ENCODE data around the gene GALNT15. TPM values are rescaled to one million over a fixed set of nuclear protein-coding genes. Genes with fewer than 3 reads are reported as not detected.

Gene GALNT15, protein sequence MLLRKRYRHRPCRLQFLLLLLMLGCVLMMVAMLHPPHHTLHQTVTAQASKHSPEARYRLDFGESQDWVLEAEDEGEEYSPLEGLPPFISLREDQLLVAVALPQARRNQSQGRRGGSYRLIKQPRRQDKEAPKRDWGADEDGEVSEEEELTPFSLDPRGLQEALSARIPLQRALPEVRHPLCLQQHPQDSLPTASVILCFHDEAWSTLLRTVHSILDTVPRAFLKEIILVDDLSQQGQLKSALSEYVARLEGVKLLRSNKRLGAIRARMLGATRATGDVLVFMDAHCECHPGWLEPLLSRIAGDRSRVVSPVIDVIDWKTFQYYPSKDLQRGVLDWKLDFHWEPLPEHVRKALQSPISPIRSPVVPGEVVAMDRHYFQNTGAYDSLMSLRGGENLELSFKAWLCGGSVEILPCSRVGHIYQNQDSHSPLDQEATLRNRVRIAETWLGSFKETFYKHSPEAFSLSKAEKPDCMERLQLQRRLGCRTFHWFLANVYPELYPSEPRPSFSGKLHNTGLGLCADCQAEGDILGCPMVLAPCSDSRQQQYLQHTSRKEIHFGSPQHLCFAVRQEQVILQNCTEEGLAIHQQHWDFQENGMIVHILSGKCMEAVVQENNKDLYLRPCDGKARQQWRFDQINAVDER
- total RNA-seq = not detected

GRCh38 chr3:16174389-16174788, at the start of gene GALNT15:
Gene GALNT15, plus strand, starts transcription at chr3:16174680. Its CDS starts 472 bp downstream, at chr3:16175152.
- DNase-seq (no peak), ATAC-seq (no peak)
- Mint-ChIP-seq H3K4me1 (peaks cover 2% of the 10 kb centered on the region), H3K4me3 (no peak within 1 kb of the TSS), H3K27me3 (peaks cover 26% of the 10 kb centered on the region), H3K27ac (no peak within 1 kb of the TSS), H3K36me3 (no peaks in the 10 kb centered on the region), H3K9me3 (ENCODE audit: low read depth) (no peaks in the 10 kb centered on the region)
- CTCF ChIA-PET = no interaction called here

- no peak overlapping the region for H3K4me3 Mint-ChIP-seq
- no peaks in the 10 kb centered on the region for H3K27me3 Mint-ChIP-seq
- no peaks in the 10 kb centered on the region for H3K36me3 Mint-ChIP-seq
- CTCF ChIA-PET = no interaction called here
- no peaks in the 10 kb centered on the region for H3K9me3 Mint-ChIP-seq (ENCODE audit: low read depth)
- ATAC-seq = no peak
- H3K27ac Mint-ChIP-seq = no peak overlapping the region
- DNase-seq = no peak
- no peaks in the 10 kb centered on the region for H3K4me1 Mint-ChIP-seq
These were observed 47.8 kb upstream of the GALNT15 start for GRCh38 chr3:16126634-16127033.

- no peaks in the 10 kb centered on the region for H3K9me3 Mint-ChIP-seq (ENCODE audit: low read depth)
These were observed 47.2 kb upstream of the GALNT15 start for GRCh38 chr3:16127249-16127648.

GRCh38 chr3:16130066-16130465, 44.4 kb upstream of the GALNT15 start:
- no peaks in the 10 kb centered on the region for H3K36me3 Mint-ChIP-seq
- H3K27ac Mint-ChIP-seq = no peak overlapping the region
- H3K4me1 Mint-ChIP-seq = no peaks in the 10 kb centered on the region
- CTCF ChIA-PET = no interaction called here
- ATAC-seq (no peak), DNase-seq (no peak)
- H3K9me3 Mint-ChIP-seq (ENCODE audit: low read depth) = no peaks in the 10 kb centered on the region
- H3K4me3 Mint-ChIP-seq = no peak overlapping the region
- H3K27me3 Mint-ChIP-seq = no peaks in the 10 kb centered on the region

More at GRCh38 chr3:16127249-16127648, 47.2 kb upstream of the GALNT15 start:
- Mint-ChIP-seq H3K36me3 (no peaks in the 10 kb centered on the region), H3K4me1 (no peaks in the 10 kb centered on the region), H3K27ac (no peak overlapping the region), H3K4me3 (no peak overlapping the region), H3K27me3 (no peaks in the 10 kb centered on the region)
- DNase-seq (no peak), ATAC-seq (no peak)
- CTCF ChIA-PET = no interaction called here

GRCh38 chr3:16132190-16132589, 42.3 kb upstream of the GALNT15 start:
- no peaks in the 10 kb centered on the region for H3K4me1 Mint-ChIP-seq
- no peak overlapping the region for H3K4me3 Mint-ChIP-seq
- no peak overlapping the region for H3K27ac Mint-ChIP-seq
- H3K9me3 Mint-ChIP-seq (ENCODE audit: low read depth) = no peaks in the 10 kb centered on the region
- CTCF ChIA-PET = no interaction called here
- H3K27me3 Mint-ChIP-seq = peaks cover 3% of the 10 kb centered on the region
- no peaks in the 10 kb centered on the region for H3K36me3 Mint-ChIP-seq
- ATAC-seq = no peak
- DNase-seq = no peak

DNA sequence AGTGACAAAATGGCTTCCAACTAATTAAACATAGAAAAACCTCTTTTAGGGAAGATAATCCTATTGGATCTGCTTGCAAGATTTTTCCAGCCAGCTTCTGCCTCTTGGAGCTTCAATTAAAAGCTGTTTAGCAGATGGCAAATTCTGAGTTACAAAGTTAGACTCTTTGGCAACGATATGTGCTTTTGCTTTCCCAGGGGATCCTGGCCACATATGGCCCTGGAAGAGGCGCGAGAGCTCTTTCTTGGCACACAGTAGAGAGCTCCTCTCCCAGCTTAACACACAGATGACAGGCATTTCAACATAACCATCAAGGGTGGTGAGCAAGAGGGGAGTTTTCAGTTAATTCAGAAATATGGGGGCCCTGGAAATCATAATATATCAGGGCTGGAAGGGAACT, 41.6 kb upstream of the GALNT15 start:
- Mint-ChIP-seq H3K4me3 (no peak overlapping the region), H3K4me1 (no peaks in the 10 kb centered on the region), H3K9me3 (ENCODE audit: low read depth) (no peaks in the 10 kb centered on the region), H3K27ac (no peak overlapping the region), H3K36me3 (no peaks in the 10 kb centered on the region), H3K27me3 (peaks cover 3% of the 10 kb centered on the region)
- no peak for DNase-seq
- ATAC-seq = no peak
- CTCF ChIA-PET = no interaction called here

DNA sequence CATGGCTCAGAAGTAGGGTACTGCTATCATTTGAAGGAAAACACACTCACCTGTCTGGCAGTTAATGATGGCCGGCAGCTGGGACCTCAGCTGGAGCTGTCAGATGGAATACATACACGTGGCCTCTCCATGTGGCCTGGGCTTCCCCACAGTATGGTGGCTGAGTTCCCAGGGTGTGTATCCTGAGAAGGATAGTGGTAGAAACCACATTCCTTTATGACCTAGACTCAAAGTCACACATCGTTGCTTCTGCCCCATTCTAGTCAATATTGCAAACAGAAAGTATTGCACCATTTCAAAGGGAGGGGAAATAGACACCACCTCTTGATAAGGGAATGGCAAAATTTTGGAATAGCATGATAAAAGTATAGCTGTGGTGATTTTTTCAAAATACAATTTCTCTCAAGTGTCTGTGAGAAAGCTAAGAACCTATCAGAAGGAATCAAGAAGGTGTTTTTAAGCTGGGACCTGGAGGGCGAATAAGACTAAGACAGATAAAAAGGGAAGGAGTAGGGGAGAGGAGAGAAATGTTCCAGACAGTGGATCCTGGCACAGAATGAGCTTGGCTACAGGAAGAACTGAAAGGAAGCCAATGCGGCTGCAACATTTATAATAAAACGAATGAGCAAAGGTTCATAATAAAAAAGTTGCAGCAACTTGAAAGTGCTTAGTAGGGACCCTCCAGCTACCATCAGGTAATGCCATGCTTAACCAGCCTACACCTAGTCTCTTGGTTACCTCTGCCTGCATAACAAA, 40.1 kb upstream of the GALNT15 start:
- CTCF ChIA-PET = no interaction called here
- Mint-ChIP-seq H3K9me3 (ENCODE audit: low read depth) (no peaks in the 10 kb centered on the region), H3K27ac (no peak overlapping the region)

DNA sequence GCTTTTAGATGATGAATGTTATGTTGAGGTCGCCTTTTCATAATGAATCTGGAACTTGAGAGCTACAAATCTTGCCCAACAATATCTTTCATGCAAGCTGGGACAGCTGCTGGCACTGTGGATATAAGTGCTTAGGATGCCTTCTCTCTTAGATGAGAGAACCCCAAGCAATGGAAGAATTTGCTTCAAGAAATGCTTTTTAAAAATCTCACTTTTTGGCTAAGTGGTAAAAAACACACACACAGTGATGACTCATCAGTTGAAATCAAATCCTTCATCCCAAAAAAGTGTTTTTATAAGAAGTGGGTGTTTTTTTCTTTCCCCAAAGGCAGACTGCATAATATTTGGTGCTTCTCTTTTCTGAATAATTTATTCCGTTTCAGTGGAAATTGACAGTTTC, 38.4 kb upstream of the GALNT15 start:
- CTCF ChIA-PET = no interaction called here
- H3K4me1 Mint-ChIP-seq = no peaks in the 10 kb centered on the region
- H3K27ac Mint-ChIP-seq = no peak overlapping the region
- ATAC-seq (no peak), DNase-seq (no peak)
- H3K36me3 Mint-ChIP-seq = no peaks in the 10 kb centered on the region
- peaks cover 3% of the 10 kb centered on the region for H3K27me3 Mint-ChIP-seq
- H3K9me3 Mint-ChIP-seq (ENCODE audit: low read depth) = no peaks in the 10 kb centered on the region
- no peak overlapping the region for H3K4me3 Mint-ChIP-seq

More for the DNA sequence above, 40.1 kb upstream of the GALNT15 start:
- ATAC-seq = no peak
- Mint-ChIP-seq H3K4me3 (no peak overlapping the region), H3K36me3 (no peaks in the 10 kb centered on the region), H3K4me1 (no peaks in the 10 kb centered on the region), H3K27me3 (peaks cover 3% of the 10 kb centered on the region)
- DNase-seq = no peak

DNA sequence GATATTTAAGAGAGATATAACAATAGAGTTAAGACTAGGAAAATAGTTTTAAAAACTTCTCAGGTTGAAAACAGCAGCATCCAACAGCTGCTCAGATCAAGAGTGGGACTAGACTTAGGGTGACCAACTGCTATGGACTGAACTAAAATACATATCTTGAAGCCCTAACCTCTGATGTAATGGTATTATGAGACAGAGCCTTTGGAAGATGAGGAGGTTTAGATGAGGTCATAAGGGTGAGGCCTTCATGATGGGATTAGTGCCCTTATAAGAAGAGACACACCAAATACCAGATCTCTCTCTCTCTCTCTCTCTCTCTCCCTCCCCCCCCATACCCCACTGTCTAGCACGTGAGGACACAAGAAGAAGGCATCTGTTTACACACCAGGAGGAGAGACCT, 37.4 kb upstream of the GALNT15 start:
- ATAC-seq (no peak), DNase-seq (no peak)
- no peaks in the 10 kb centered on the region for H3K36me3 Mint-ChIP-seq
- no peaks in the 10 kb centered on the region for H3K9me3 Mint-ChIP-seq (ENCODE audit: low read depth)
- CTCF ChIA-PET = no interaction called here
- no peak overlapping the region for H3K4me3 Mint-ChIP-seq
- no peaks in the 10 kb centered on the region for H3K4me1 Mint-ChIP-seq
- no peak overlapping the region for H3K27ac Mint-ChIP-seq
- peaks cover 3% of the 10 kb centered on the region for H3K27me3 Mint-ChIP-seq

GRCh38 chr3:16137977-16138376, 36.5 kb upstream of the GALNT15 start:
- no peaks in the 10 kb centered on the region for H3K9me3 Mint-ChIP-seq (ENCODE audit: low read depth)
- DNase-seq (no peak), ATAC-seq (no peak)
- no peaks in the 10 kb centered on the region for H3K4me1 Mint-ChIP-seq
- CTCF ChIA-PET = no interaction called here
- H3K27me3 Mint-ChIP-seq = peaks cover 3% of the 10 kb centered on the region
- H3K27ac Mint-ChIP-seq = no peak overlapping the region
- no peaks in the 10 kb centered on the region for H3K36me3 Mint-ChIP-seq
- H3K4me3 Mint-ChIP-seq = no peak overlapping the region

- peaks cover 3% of the 10 kb centered on the region for H3K27me3 Mint-ChIP-seq
- DNase-seq (no peak), ATAC-seq (no peak)
- no peak overlapping the region for H3K4me3 Mint-ChIP-seq
- no peaks in the 10 kb centered on the region for H3K36me3 Mint-ChIP-seq
- CTCF ChIA-PET = interaction anchor here (0.9 kb wide), 1 partner anchor 510 kb away, joined by 3 read pairs; no protein-coding TSS in a partner anchor
- H3K4me1 Mint-ChIP-seq = no peaks in the 10 kb centered on the region
- H3K9me3 Mint-ChIP-seq (ENCODE audit: low read depth) = peaks cover 10% of the 10 kb centered on the region
- no peak overlapping the region for H3K27ac Mint-ChIP-seq
These were observed 34.2 kb upstream of the GALNT15 start for GRCh38 chr3:16140116-16140893.

- H3K4me1 Mint-ChIP-seq = no peaks in the 10 kb centered on the region
- ATAC-seq (no peak), DNase-seq (no peak)
- CTCF ChIA-PET = interaction anchor here (0.8 to 0.9 kb wide), 2 partner anchors 189 to 510 kb away, joined by 3 read pairs; no protein-coding TSS in a partner anchor
- H3K27me3 Mint-ChIP-seq = peaks cover 3% of the 10 kb centered on the region
- H3K9me3 Mint-ChIP-seq (ENCODE audit: low read depth) = peaks cover 10% of the 10 kb centered on the region
- no peak overlapping the region for H3K27ac Mint-ChIP-seq
- no peaks in the 10 kb centered on the region for H3K36me3 Mint-ChIP-seq
- H3K4me3 Mint-ChIP-seq = no peak overlapping the region
These were observed 33.6 kb upstream of the GALNT15 start for GRCh38 chr3:16140894-16141285.

- Mint-ChIP-seq H3K9me3 (ENCODE audit: low read depth) (peaks cover 10% of the 10 kb centered on the region), H3K4me3 (no peak overlapping the region), H3K27ac (no peak overlapping the region), H3K4me1 (no peaks in the 10 kb centered on the region), H3K27me3 (no peaks in the 10 kb centered on the region), H3K36me3 (no peaks in the 10 kb centered on the region)
- ATAC-seq (no peak), DNase-seq (no peak)
- CTCF ChIA-PET = no interaction called here
These were observed 32.0 kb upstream of the GALNT15 start for GRCh38 chr3:16142350-16143025.

Data from activated CD8-positive, alpha-beta memory T cell treated with anti-CD3 and anti-CD28 coated beads, Interleukin-2, amount 10 ng/mL, durations not matched to agents 7 days and 5 days (primary cell).